ENCODE data around the gene TMEM26.

Gene TMEM26

GRCh38 chr10:61376377-61376776 is 76.8 kb downstream of the TMEM26 start:
- Histone ChIP-seq H3K36me3 (ENCODE audit: low read depth) (no peaks in the 10 kb centered on the region), H3K4me1 (ENCODE audit: insufficient read depth, poor library complexity, severe bottlenecking) (no peaks in the 10 kb centered on the region), H3K9me3 (ENCODE audit: severe bottlenecking) (no peaks in the 10 kb centered on the region), H3K4me3 (ENCODE audit: severe bottlenecking) (no peak overlapping the region), H3K27ac (ENCODE audit: poor library complexity, severe bottlenecking) (no peak overlapping the region), H3K27me3 (ENCODE audit: insufficient read depth, poor library complexity, severe bottlenecking) (no peaks in the 10 kb centered on the region)
- DNase-seq (ENCODE audit: low spot score): no peak
- TF ChIP-seq, protein P1, sequence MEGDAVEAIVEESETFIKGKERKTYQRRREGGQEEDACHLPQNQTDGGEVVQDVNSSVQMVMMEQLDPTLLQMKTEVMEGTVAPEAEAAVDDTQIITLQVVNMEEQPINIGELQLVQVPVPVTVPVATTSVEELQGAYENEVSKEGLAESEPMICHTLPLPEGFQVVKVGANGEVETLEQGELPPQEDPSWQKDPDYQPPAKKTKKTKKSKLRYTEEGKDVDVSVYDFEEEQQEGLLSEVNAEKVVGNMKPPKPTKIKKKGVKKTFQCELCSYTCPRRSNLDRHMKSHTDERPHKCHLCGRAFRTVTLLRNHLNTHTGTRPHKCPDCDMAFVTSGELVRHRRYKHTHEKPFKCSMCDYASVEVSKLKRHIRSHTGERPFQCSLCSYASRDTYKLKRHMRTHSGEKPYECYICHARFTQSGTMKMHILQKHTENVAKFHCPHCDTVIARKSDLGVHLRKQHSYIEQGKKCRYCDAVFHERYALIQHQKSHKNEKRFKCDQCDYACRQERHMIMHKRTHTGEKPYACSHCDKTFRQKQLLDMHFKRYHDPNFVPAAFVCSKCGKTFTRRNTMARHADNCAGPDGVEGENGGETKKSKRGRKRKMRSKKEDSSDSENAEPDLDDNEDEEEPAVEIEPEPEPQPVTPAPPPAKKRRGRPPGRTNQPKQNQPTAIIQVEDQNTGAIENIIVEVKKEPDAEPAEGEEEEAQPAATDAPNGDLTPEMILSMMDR (IDR thresholded peaks at IDR 0.05; ENCODE audit: poor library complexity, severe bottlenecking): no peak
- ATAC-seq (ENCODE audit: low read depth): no peak

GRCh38 chr10:61366365-61366764 is 86.8 kb downstream of the TMEM26 start:
- Histone ChIP-seq H3K27ac (ENCODE audit: poor library complexity, severe bottlenecking) (no peak overlapping the region), H3K27me3 (ENCODE audit: insufficient read depth, poor library complexity, severe bottlenecking) (peaks cover 5% of the 10 kb centered on the region), H3K36me3 (ENCODE audit: low read depth) (no peaks in the 10 kb centered on the region), H3K9me3 (ENCODE audit: severe bottlenecking) (no peaks in the 10 kb centered on the region), H3K4me3 (ENCODE audit: severe bottlenecking) (no peak overlapping the region), H3K4me1 (ENCODE audit: insufficient read depth, poor library complexity, severe bottlenecking) (no peaks in the 10 kb centered on the region)
- DNase-seq (ENCODE audit: low spot score) (no peak), ATAC-seq (ENCODE audit: low read depth) (no peak)
- TF ChIP-seq, protein P1 (IDR thresholded peaks at IDR 0.05; ENCODE audit: poor library complexity, severe bottlenecking): no peak

- H3K4me3 ChIP-seq (ENCODE audit: severe bottlenecking): no peak overlapping the region
- TF ChIP-seq, protein P1 (IDR thresholded peaks at IDR 0.05; ENCODE audit: poor library complexity, severe bottlenecking): no peak
- H3K27me3 ChIP-seq (ENCODE audit: insufficient read depth, poor library complexity, severe bottlenecking): peaks cover 5% of the 10 kb centered on the region
Observed at GRCh38 chr10:61364619-61365018, 88.6 kb downstream of the TMEM26 start.

GRCh38 chr10:61363006-61363405 is 90.2 kb downstream of the TMEM26 start:
- Histone ChIP-seq H3K36me3 (ENCODE audit: low read depth) (no peaks in the 10 kb centered on the region), H3K9me3 (ENCODE audit: severe bottlenecking) (no peaks in the 10 kb centered on the region), H3K4me1 (ENCODE audit: insufficient read depth, poor library complexity, severe bottlenecking) (no peaks in the 10 kb centered on the region), H3K27me3 (ENCODE audit: insufficient read depth, poor library complexity, severe bottlenecking) (peaks cover 5% of the 10 kb centered on the region), H3K4me3 (ENCODE audit: severe bottlenecking) (no peak overlapping the region), H3K27ac (ENCODE audit: poor library complexity, severe bottlenecking) (no peak overlapping the region)
- DNase-seq (ENCODE audit: low spot score) (no peak), ATAC-seq (ENCODE audit: low read depth) (no peak)
- TF ChIP-seq, protein P1 (IDR thresholded peaks at IDR 0.05; ENCODE audit: poor library complexity, severe bottlenecking): no peak

More at GRCh38 chr10:61364619-61365018, 88.6 kb downstream of the TMEM26 start:
- DNase-seq (ENCODE audit: low spot score) (no peak), ATAC-seq (ENCODE audit: low read depth) (no peak)
- Histone ChIP-seq H3K4me1 (ENCODE audit: insufficient read depth, poor library complexity, severe bottlenecking) (no peaks in the 10 kb centered on the region), H3K9me3 (ENCODE audit: severe bottlenecking) (no peaks in the 10 kb centered on the region), H3K36me3 (ENCODE audit: low read depth) (no peaks in the 10 kb centered on the region), H3K27ac (ENCODE audit: poor library complexity, severe bottlenecking) (no peak overlapping the region)

DNA sequence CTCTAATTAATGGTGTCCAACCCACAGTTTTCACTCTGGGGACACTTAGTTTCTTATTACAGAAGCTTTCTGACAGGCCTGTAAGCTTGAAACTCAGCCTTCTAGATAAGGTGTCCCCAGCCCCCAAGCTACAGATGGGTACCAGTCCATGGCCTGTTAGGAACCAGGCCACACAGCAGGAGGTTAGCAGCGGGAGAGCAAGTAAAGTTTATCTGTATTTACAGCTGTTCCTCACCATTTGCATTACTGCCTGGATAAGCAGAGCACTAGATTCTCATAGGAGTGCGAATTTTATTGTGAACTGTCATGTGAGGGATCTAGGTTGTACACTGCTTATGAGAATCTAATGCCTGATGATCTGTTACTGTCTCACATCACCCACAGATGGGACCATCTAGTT is 93.7 kb downstream of the TMEM26 start:
- Histone ChIP-seq H3K27me3 (ENCODE audit: insufficient read depth, poor library complexity, severe bottlenecking) (peaks cover 5% of the 10 kb centered on the region), H3K4me3 (ENCODE audit: severe bottlenecking) (no peak overlapping the region), H3K9me3 (ENCODE audit: severe bottlenecking) (no peaks in the 10 kb centered on the region), H3K36me3 (ENCODE audit: low read depth) (no peaks in the 10 kb centered on the region), H3K4me1 (ENCODE audit: insufficient read depth, poor library complexity, severe bottlenecking) (no peaks in the 10 kb centered on the region), H3K27ac (ENCODE audit: poor library complexity, severe bottlenecking) (no peak overlapping the region)
- TF ChIP-seq, protein P1 (IDR thresholded peaks at IDR 0.05; ENCODE audit: poor library complexity, severe bottlenecking): no peak
- ATAC-seq (ENCODE audit: low read depth) (no peak), DNase-seq (ENCODE audit: low spot score) (no peak)
